OCI-LY7 (cell line): ENCODE measurements around the gene CALD1.

Experiments used
- CTCF ChIP-seq: fragments of 200-600 bp; sonication (generic); conservative IDR thresholded peaks from 2 replicates; pipeline ENCODE4 v1.5.1; 2014; ENCODE audit warnings: mild to moderate bottlenecking, antibody characterized with exemption, low read length, moderate library complexity, mixed read lengths
- EZH2phosphoT487 ChIP-seq: fragments of 200-600 bp; sonication (generic); IDR thresholded peaks from 2 replicates; pipeline ENCODE4 v1.6.1; 2018; ENCODE audit warnings: low read depth, borderline replicate concordance, mild to moderate bottlenecking, mixed run types, antibody characterized with exemption, low read length, moderate library complexity, mixed read lengths

- TF ChIP-seq CTCF (no peak), EZH2phosphoT487 (no peak)
Observed at GRCh38 chr7:134826105-134826504, 46.7 kb downstream of the CALD1 start.
